ENCODE measurements around the gene GRPEL1. TPM values are rescaled to one million over a fixed set of nuclear protein-coding genes. Genes with fewer than 3 reads are reported as not detected.

The GRPEL1 gene
- total RNA-seq, 2 experiments from 2014 or later: 34.8 to 35.4 TPM

- Mint-ChIP-seq H3K36me3 (ENCODE audit: low read depth) (peaks cover 51% of the 10 kb centered on the region), H3K4me3 (no peak overlapping the region), H3K4me1 (peaks cover 16% of the 10 kb centered on the region), H3K27me3 (no peaks in the 10 kb centered on the region), H3K9me3 (no peaks in the 10 kb centered on the region), H3K27ac (no peak overlapping the region)
- ChIA-PET CTCF (interaction anchor here (0.9 to 3.9 kb wide), 3 partner anchors 16 to 32 kb away, joined by 4 to 10 read pairs (median 4); partner anchors contain the start of gene TADA2B), POLR2A (no interaction called here)
- DNase-seq: no peak
Measured at GRCh38 chr4:7013175-7013574, 54.7 kb downstream of the GRPEL1 start.

GRCh38 chr4:7009564-7009963 lies 58.3 kb downstream of the GRPEL1 start:
- H3K27ac Mint-ChIP-seq: no peak overlapping the region
- H3K4me3 Mint-ChIP-seq: no peak overlapping the region
- peaks cover 20% of the 10 kb centered on the region for H3K4me1 Mint-ChIP-seq
- DNase-seq: no peak
- ChIA-PET POLR2A (no interaction called here), CTCF (interaction anchor here (1.2 to 2.7 kb wide), 2 partner anchors 19 to 33 kb away, joined by 3 to 8 read pairs; partner anchors contain the start of gene TADA2B)
- peaks cover 58% of the 10 kb centered on the region for H3K36me3 Mint-ChIP-seq (ENCODE audit: low read depth)
- no peaks in the 10 kb centered on the region for H3K27me3 Mint-ChIP-seq
- no peaks in the 10 kb centered on the region for H3K9me3 Mint-ChIP-seq

Other genes with a start within 250 kb of the GRPEL1 start
- 10 to 100 TPM; 50.1 to 50.2 TPM for gene TBC1D14, start 158.2 kb downstream of the GRPEL1 start, total RNA-seq
- gene TADA2B, start 24.7 kb downstream of the GRPEL1 start, total RNA-seq: 10 to 100 TPM; 25.5 to 26.1 TPM
- gene SORCS2, start 124.5 kb upstream of the GRPEL1 start, total RNA-seq: not detected

Data from activated CD4-positive, alpha-beta T cell treated with anti-CD3 and anti-CD28 coated beads, Interleukin-2, amount 10 ng/mL, durations not matched to agents 7 days and 5 days (primary cell).